ENCODE measurements around the gene MAGI1.

- TF ChIP-seq POLR2A (IDR thresholded peaks at IDR 0.05) = no peak
- TF ChIP-seq, protein P1, sequence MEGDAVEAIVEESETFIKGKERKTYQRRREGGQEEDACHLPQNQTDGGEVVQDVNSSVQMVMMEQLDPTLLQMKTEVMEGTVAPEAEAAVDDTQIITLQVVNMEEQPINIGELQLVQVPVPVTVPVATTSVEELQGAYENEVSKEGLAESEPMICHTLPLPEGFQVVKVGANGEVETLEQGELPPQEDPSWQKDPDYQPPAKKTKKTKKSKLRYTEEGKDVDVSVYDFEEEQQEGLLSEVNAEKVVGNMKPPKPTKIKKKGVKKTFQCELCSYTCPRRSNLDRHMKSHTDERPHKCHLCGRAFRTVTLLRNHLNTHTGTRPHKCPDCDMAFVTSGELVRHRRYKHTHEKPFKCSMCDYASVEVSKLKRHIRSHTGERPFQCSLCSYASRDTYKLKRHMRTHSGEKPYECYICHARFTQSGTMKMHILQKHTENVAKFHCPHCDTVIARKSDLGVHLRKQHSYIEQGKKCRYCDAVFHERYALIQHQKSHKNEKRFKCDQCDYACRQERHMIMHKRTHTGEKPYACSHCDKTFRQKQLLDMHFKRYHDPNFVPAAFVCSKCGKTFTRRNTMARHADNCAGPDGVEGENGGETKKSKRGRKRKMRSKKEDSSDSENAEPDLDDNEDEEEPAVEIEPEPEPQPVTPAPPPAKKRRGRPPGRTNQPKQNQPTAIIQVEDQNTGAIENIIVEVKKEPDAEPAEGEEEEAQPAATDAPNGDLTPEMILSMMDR (IDR thresholded peaks at IDR 0.05) = no peak
Observed at GRCh38 chr3:65787340-65787739, 251.4 kb downstream of the MAGI1 start.

Measured in vagina (tissue), 2 donors.